Gastrocnemius medialis (tissue), 4 donors: Measurements from ENCODE around the gene RGS17. TPM values are rescaled to one million over a fixed set of nuclear protein-coding genes. Genes with fewer than 3 reads are reported as not detected.

Experiments
- ATAC-seq, 2 donors: fragments of 150-250 bp; one replicate each; pipeline ENCODE4 v1.9.1; 2016
- DNase-seq, 2 donors: peaks; one replicate each; pipeline ENCODE4 v3.0.0-alpha.2; 2019
- H3K27ac ChIP-seq, 4 donors: fragments of 200-600 bp; sonication (generic); 1 replicate in 1 of 4; 2 replicates in 3 of 4; pipeline ENCODE4 v1.5.1; 2016 to 2018; ENCODE audit warnings: mild to moderate bottlenecking in 2 of 4, moderate library complexity in 1 of 4
- H3K27me3 ChIP-seq, 3 donors: fragments of 200-600 bp; sonication (generic) in 2 of 3; 1 replicate in 1 of 3; 2 replicates in 2 of 3; pipeline versions ENCODE4 v1.5.1 to v1.6.0; 2016 to 2019; ENCODE audit warnings: mild to moderate bottlenecking in 1 of 3, moderate library complexity in 1 of 3
- H3K36me3 ChIP-seq, 2 donors: fragments of 200-600 bp; sonication (generic) in 1 of 2; one replicate each; pipeline ENCODE4 v1.5.1; 2017 to 2018
- H3K4me1 ChIP-seq, 2 donors: fragments of 200-600 bp; sonication (generic) in 1 of 2; one replicate each; pipeline ENCODE4 v1.5.1; 2016 to 2017; ENCODE audit warnings: mild to moderate bottlenecking in 2 of 2
- H3K4me3 ChIP-seq, 4 donors: fragments of 200-600 bp; sonication (generic) in 3 of 4; 1 replicate in 1 of 4; 2 replicates in 3 of 4; pipeline ENCODE4 v1.5.1; 2016 to 2019; ENCODE audit warnings: mild to moderate bottlenecking in 2 of 4
- H3K9me3 ChIP-seq, 3 donors: fragments of 200-600 bp; sonication (generic) in 2 of 3; 1 replicate in 1 of 3; 2 replicates in 2 of 3; pipeline ENCODE4 v1.5.1; 2016 to 2019
- POLR2A ChIP-seq, 2 donors: fragments of 450-650 bp; IDR thresholded peaks; one replicate each; pipeline ENCODE4 v1.6.1; 2017; ENCODE audit warnings: antibody characterized with exemption in 2 of 2, mild to moderate bottlenecking in 2 of 2, moderate library complexity in 2 of 2
- in situ Hi-C, 4 donors: fragments of 200-750 bp; cut with MboI; loops; one replicate each; pipeline versions ENCODE4 v1.15.0 to v1.8.0; 2017; ENCODE audit warnings: low sequenced_read_pairs in 4 of 4
- intact Hi-C: fragments of 100-400 bp; cut with DNase I; formaldehyde crosslinking; loops from one replicate; pipeline ENCODE4 v1.15.1; 2023; ENCODE audit warnings: low total_unique reads
- total RNA-seq, 4 donors: library from RNA; depleted of rRNA; stranded (reverse); fragments of >200 nt; gene quantifications; one replicate each; pipeline versions ENCODE4 v1.1.0 to v1.2.3, GENCODE V29; 2016
- TF ChIP-seq, protein P1 (sequence below), 5 experiments: fragments of 450-650 bp in 3 of 5; fragments of 200-600 bp in 2 of 5; sonication (generic) in 2 of 5; IDR thresholded peaks in 4 of 5; conservative IDR thresholded peaks in 1 of 5; 1 replicate in 4 of 5; 2 replicates in 1 of 5; pipeline ENCODE4 v1.5.1; 2016 to 2019; ENCODE audit warnings: antibody characterized with exemption in 5 of 5, mild to moderate bottlenecking in 3 of 5, moderate library complexity in 3 of 5

The RGS17 gene
- total RNA-seq, 4 donors from 2014 or later: 0.11 TPM; not detected in 3

DNA sequence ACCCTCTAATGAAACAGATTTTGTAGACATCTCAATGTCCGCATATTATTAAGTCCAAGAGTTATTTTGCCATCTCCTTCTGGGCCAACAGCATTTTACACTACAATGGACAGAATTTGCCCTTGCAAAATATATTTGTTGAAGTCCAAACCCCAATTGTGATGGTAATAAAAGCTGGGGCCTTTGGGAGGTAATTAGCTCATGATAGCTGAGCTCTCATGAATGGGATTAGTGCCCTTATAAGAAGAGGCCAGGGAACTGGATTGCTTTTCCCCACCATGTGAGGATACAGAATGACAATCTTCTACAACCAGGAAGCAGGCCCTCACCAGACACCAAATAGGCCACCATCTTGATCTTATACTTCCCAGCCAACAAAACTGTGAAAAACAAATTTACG is 83.7 kb downstream of the RGS17 start:
- no peak for ATAC-seq
- intact Hi-C loops: no loop called here
- Histone ChIP-seq H3K9me3 (no peaks in the 10 kb centered on the region), H3K27ac (no peak overlapping the region), H3K4me3 (no peak overlapping the region), H3K36me3 (no peaks in the 10 kb centered on the region), H3K4me1 (peaks cover 0 to 7% of the 10 kb centered on the region in 2 donors), H3K27me3 (no peaks in the 10 kb centered on the region)
- no peak for DNase-seq
- no peak for TF ChIP-seq POLR2A (IDR thresholded peaks at IDR 0.05)
- TF ChIP-seq, protein P1, sequence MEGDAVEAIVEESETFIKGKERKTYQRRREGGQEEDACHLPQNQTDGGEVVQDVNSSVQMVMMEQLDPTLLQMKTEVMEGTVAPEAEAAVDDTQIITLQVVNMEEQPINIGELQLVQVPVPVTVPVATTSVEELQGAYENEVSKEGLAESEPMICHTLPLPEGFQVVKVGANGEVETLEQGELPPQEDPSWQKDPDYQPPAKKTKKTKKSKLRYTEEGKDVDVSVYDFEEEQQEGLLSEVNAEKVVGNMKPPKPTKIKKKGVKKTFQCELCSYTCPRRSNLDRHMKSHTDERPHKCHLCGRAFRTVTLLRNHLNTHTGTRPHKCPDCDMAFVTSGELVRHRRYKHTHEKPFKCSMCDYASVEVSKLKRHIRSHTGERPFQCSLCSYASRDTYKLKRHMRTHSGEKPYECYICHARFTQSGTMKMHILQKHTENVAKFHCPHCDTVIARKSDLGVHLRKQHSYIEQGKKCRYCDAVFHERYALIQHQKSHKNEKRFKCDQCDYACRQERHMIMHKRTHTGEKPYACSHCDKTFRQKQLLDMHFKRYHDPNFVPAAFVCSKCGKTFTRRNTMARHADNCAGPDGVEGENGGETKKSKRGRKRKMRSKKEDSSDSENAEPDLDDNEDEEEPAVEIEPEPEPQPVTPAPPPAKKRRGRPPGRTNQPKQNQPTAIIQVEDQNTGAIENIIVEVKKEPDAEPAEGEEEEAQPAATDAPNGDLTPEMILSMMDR (IDR thresholded peaks at IDR 0.05 in 4 of 5, conservative IDR thresholded peaks at IDR 0.05 in 1 of 5): no peak
- in situ Hi-C loops: loop anchor here in 2 of 4 donors (25.0 kb wide), 2 partner anchors 185 to 465 kb away; no protein-coding TSS in a partner anchor

DNA sequence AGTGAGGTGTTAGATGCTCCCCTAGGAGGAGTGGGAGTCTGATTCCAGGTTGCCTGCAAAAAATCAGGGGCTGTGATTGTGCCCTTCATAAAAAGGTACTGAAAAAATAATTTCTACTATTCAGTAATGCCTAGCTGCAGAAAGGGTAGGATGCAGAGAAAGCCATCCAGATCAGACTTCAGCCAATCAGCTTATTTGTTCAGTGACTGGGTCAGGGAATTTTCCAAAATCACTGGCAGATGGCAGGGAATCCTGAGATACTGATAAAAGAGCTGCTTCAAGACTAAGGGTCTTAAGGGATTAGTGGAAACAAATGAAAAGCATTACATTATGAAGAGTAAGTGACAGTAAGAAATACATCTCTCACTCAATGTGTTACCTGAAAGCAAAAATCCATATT is 85.8 kb downstream of the RGS17 start:
- ATAC-seq (no peak), DNase-seq (no peak)
- no peaks in the 10 kb centered on the region for H3K36me3 ChIP-seq
- no peak overlapping the region for H3K27ac ChIP-seq
- TF ChIP-seq POLR2A (IDR thresholded peaks at IDR 0.05): no peak
- TF ChIP-seq, protein P1 (IDR thresholded peaks at IDR 0.05 in 4 of 5, conservative IDR thresholded peaks at IDR 0.05 in 1 of 5): no peak
- H3K4me1 ChIP-seq: peaks cover 0 to 7% of the 10 kb centered on the region in 2 donors
- no peak overlapping the region for H3K4me3 ChIP-seq
- H3K27me3 ChIP-seq: no peaks in the 10 kb centered on the region
- intact Hi-C loops (no loop called here), in situ Hi-C loops (loop anchor here in 2 of 4 donors (25.0 kb wide), 2 partner anchors 183 to 467 kb away; no protein-coding TSS in a partner anchor)
- no peaks in the 10 kb centered on the region for H3K9me3 ChIP-seq

DNA sequence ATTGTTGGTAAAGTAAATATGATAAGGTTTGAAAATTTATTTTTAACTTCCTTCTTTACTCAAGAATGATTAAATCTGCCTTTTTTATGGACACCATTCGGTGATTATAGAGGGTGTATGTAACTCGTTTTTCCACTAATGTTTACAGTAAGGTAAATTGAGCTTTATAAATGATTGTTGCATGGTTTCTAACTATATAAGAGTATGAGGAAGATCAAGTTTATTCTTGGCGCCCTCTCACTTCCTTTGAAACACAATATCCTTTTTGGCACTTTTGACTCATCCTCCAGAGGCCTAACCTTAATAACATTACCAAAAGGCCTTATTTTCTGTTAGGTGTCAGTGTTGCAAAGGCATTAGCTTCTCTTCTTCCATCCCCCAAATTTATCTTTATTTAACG is 86.8 kb downstream of the RGS17 start:
- intact Hi-C loops: no loop called here
- H3K4me1 ChIP-seq: peaks cover 0 to 7% of the 10 kb centered on the region in 2 donors
- H3K4me3 ChIP-seq: no peak overlapping the region
- H3K9me3 ChIP-seq: no peaks in the 10 kb centered on the region
- no peaks in the 10 kb centered on the region for H3K36me3 ChIP-seq
- TF ChIP-seq, protein P1 (IDR thresholded peaks at IDR 0.05 in 4 of 5, conservative IDR thresholded peaks at IDR 0.05 in 1 of 5): no peak
- no peak for TF ChIP-seq POLR2A (IDR thresholded peaks at IDR 0.05)
- H3K27ac ChIP-seq: no peak overlapping the region
- H3K27me3 ChIP-seq: no peaks in the 10 kb centered on the region
- DNase-seq (no peak), ATAC-seq (peak in 1 of 2 donors; percentile 47)
- in situ Hi-C loops: loop anchor here in 2 of 4 donors (25.0 kb wide), 2 partner anchors 182 to 468 kb away; no protein-coding TSS in a partner anchor

DNA sequence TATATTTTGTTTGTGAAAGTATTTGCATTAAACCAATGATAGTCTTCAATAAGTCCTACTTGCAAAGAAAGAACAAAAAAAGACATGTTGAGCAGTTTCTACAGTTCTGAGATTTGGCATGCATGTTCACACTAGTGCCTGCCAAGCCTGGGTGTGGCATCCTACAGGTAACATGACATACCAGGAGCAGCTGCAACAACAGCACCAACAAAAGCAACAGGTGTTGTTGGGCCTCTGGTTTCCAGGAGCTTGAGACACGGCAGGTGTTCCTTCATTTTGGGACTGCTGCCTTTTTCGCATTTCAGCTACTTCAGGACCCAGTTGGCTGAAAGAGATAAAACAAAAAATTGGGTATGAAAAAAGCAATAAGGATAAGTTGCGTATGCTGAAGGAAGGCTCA is 87.4 kb downstream of the RGS17 start:
- H3K27ac ChIP-seq: no peak overlapping the region
- no peaks in the 10 kb centered on the region for H3K27me3 ChIP-seq
- in situ Hi-C loops: loop anchor here in 2 of 4 donors (25.0 kb wide), 2 partner anchors 181 to 469 kb away; no protein-coding TSS in a partner anchor

More for the DNA sequence above, 87.4 kb downstream of the RGS17 start:
- TF ChIP-seq, protein P1 (IDR thresholded peaks at IDR 0.05 in 4 of 5, conservative IDR thresholded peaks at IDR 0.05 in 1 of 5): no peak
- no peak for TF ChIP-seq POLR2A (IDR thresholded peaks at IDR 0.05)
- DNase-seq: no peak
- intact Hi-C loops: no loop called here
- Histone ChIP-seq H3K36me3 (no peaks in the 10 kb centered on the region), H3K4me3 (no peak overlapping the region), H3K4me1 (peaks cover 0 to 7% of the 10 kb centered on the region in 2 donors), H3K9me3 (no peaks in the 10 kb centered on the region)
- ATAC-seq: no peak
